ENCODE results near the gene ST6GAL2.

ST6GAL2 gene

GRCh38 chr2:106812841-106813240 lies 73.1 kb downstream of the ST6GAL2 start:
- TF ChIP-seq, protein P1, sequence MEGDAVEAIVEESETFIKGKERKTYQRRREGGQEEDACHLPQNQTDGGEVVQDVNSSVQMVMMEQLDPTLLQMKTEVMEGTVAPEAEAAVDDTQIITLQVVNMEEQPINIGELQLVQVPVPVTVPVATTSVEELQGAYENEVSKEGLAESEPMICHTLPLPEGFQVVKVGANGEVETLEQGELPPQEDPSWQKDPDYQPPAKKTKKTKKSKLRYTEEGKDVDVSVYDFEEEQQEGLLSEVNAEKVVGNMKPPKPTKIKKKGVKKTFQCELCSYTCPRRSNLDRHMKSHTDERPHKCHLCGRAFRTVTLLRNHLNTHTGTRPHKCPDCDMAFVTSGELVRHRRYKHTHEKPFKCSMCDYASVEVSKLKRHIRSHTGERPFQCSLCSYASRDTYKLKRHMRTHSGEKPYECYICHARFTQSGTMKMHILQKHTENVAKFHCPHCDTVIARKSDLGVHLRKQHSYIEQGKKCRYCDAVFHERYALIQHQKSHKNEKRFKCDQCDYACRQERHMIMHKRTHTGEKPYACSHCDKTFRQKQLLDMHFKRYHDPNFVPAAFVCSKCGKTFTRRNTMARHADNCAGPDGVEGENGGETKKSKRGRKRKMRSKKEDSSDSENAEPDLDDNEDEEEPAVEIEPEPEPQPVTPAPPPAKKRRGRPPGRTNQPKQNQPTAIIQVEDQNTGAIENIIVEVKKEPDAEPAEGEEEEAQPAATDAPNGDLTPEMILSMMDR (IDR thresholded peaks at IDR 0.05; ENCODE audit: low read depth, low read length, missing control alignments) = no peak
- no peak for DNase-seq (ENCODE audit: low read depth)
- no peak overlapping the region for H3K4me3 ChIP-seq (ENCODE audit: low read depth, low read length)

GRCh38 chr2:106812383-106812782 lies 73.6 kb downstream of the ST6GAL2 start:
- TF ChIP-seq, protein P1 (IDR thresholded peaks at IDR 0.05; ENCODE audit: low read depth, low read length, missing control alignments) = no peak
- DNase-seq (ENCODE audit: low read depth) = no peak
- no peak overlapping the region for H3K4me3 ChIP-seq (ENCODE audit: low read depth, low read length)

DNA sequence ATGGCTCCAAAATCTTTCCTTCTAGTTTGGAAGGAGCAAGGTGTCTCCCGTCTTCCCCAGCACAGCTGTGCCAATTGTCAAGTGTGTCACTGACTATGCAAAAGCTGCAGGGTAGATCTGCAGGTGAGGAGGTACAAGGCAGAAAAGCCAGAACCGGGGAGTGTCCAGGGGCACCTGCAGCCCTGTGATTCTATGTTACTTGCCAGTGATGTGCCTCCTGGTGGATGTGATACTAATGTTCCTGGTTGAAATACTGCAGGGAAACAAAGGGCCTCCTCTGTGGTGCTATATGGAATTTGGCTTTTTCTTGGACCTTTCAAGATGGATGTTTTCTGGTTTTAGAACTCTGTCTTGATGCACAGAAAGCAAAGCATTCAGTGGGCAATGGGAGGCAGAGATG lies 80.3 kb downstream of the ST6GAL2 start:
- TF ChIP-seq, protein P1 (IDR thresholded peaks at IDR 0.05; ENCODE audit: low read depth, low read length, missing control alignments) = no peak
- DNase-seq (ENCODE audit: low read depth) = no peak
- H3K4me3 ChIP-seq (ENCODE audit: low read depth, low read length) = no peak overlapping the region

- H3K4me3 ChIP-seq (ENCODE audit: low read depth, low read length) = no peak overlapping the region
- TF ChIP-seq, protein P1 (IDR thresholded peaks at IDR 0.05; ENCODE audit: low read depth, low read length, missing control alignments) = no peak
- no peak for DNase-seq (ENCODE audit: low read depth)
These were observed 81.8 kb downstream of the ST6GAL2 start for GRCh38 chr2:106804161-106804560.

- no peak for DNase-seq (ENCODE audit: low read depth)
- TF ChIP-seq, protein P1 (IDR thresholded peaks at IDR 0.05; ENCODE audit: low read depth, low read length, missing control alignments) = no peak
- H3K4me3 ChIP-seq (ENCODE audit: low read depth, low read length) = no peak overlapping the region
These were observed 84.9 kb downstream of the ST6GAL2 start for GRCh38 chr2:106800976-106801655.

- DNase-seq (ENCODE audit: low read depth) = no peak
- TF ChIP-seq, protein P1 (IDR thresholded peaks at IDR 0.05; ENCODE audit: low read depth, low read length, missing control alignments) = no peak
- H3K4me3 ChIP-seq (ENCODE audit: low read depth, low read length) = no peak overlapping the region
These were observed 85.8 kb downstream of the ST6GAL2 start for GRCh38 chr2:106800180-106800579.

Data from GM12864 (cell line).